HG02870 (cell line): ENCODE measurements around the gene ATP8A1.

Source experiments
- ATAC-seq: cut with Tn5 transposase; IDR thresholded peaks from one replicate; pipeline ENCODE4 v1.9.1; 2021; ENCODE audit warnings: mild to moderate bottlenecking, moderate library complexity; ENCODE audit not compliant: unreplicated experiment

Gene ATP8A1

GRCh38 chr4:42425146-42426065, 231.5 kb downstream of the ATP8A1 start:
- no peak for ATAC-seq

GRCh38 chr4:42420140-42420539, 236.8 kb downstream of the ATP8A1 start:
- ATAC-seq, result no peak

- no peak for ATAC-seq
These were observed 239.4 kb downstream of the ATP8A1 start for GRCh38 chr4:42417550-42417949.

GRCh38 chr4:42416017-42416416, 240.9 kb downstream of the ATP8A1 start:
- ATAC-seq, result peak; percentile 97

- ATAC-seq, result no peak
These were observed 241.6 kb downstream of the ATP8A1 start for GRCh38 chr4:42415281-42415680.

GRCh38 chr4:42412251-42412650, 244.7 kb downstream of the ATP8A1 start:
- ATAC-seq, result no peak

- ATAC-seq, result no peak
These were observed 245.1 kb downstream of the ATP8A1 start for GRCh38 chr4:42411803-42412202.

- no peak for ATAC-seq
These were observed 246.5 kb downstream of the ATP8A1 start for GRCh38 chr4:42410446-42410845.

GRCh38 chr4:42404001-42404400, 252.9 kb downstream of the ATP8A1 start:
- ATAC-seq, result no peak

GRCh38 chr4:42401171-42401570, 255.7 kb downstream of the ATP8A1 start:
- no peak for ATAC-seq

GRCh38 chr4:42399393-42399792, 257.5 kb downstream of the ATP8A1 start:
- ATAC-seq, result no peak

- no peak for ATAC-seq
These were observed 258.0 kb downstream of the ATP8A1 start for GRCh38 chr4:42398871-42399331.

- ATAC-seq, result peak; percentile 29
These were observed 258.6 kb downstream of the ATP8A1 start for GRCh38 chr4:42398171-42398870.

- ATAC-seq, result peak; percentile 32
These were observed 259.2 kb downstream of the ATP8A1 start for GRCh38 chr4:42397635-42398170.

- ATAC-seq, result peak; percentile 49
These were observed 259.9 kb downstream of the ATP8A1 start, which contains the start of gene SHISA3 for GRCh38 chr4:42396752-42397634. SHISA3 (plus strand) TSS chr4:42397488; CDS start chr4:42398057, 569 bp downstream.

- ATAC-seq, result no peak
These were observed 260.5 kb downstream of the ATP8A1 start for GRCh38 chr4:42396361-42396751.

- ATAC-seq, result no peak
These were observed 261.3 kb downstream of the ATP8A1 start for GRCh38 chr4:42395595-42395994.

GRCh38 chr4:42392436-42392835, 264.5 kb downstream of the ATP8A1 start:
- ATAC-seq, result no peak

- ATAC-seq, result no peak
These were observed 264.9 kb downstream of the ATP8A1 start for GRCh38 chr4:42391981-42392380.

- ATAC-seq, result no peak
These were observed 265.6 kb downstream of the ATP8A1 start for GRCh38 chr4:42391355-42391664.
